ENCODE measurements around the gene GLOD4.
"Not testable (repeated sequence)": the region's sequence is repeated elsewhere in the genome, so short reads cannot be mapped to it uniquely, and the experiment has no call there.

The GLOD4 gene, protein sequence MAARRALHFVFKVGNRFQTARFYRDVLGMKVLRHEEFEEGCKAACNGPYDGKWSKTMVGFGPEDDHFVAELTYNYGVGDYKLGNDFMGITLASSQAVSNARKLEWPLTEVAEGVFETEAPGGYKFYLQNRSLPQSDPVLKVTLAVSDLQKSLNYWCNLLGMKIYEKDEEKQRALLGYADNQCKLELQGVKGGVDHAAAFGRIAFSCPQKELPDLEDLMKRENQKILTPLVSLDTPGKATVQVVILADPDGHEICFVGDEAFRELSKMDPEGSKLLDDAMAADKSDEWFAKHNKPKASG

DNA sequence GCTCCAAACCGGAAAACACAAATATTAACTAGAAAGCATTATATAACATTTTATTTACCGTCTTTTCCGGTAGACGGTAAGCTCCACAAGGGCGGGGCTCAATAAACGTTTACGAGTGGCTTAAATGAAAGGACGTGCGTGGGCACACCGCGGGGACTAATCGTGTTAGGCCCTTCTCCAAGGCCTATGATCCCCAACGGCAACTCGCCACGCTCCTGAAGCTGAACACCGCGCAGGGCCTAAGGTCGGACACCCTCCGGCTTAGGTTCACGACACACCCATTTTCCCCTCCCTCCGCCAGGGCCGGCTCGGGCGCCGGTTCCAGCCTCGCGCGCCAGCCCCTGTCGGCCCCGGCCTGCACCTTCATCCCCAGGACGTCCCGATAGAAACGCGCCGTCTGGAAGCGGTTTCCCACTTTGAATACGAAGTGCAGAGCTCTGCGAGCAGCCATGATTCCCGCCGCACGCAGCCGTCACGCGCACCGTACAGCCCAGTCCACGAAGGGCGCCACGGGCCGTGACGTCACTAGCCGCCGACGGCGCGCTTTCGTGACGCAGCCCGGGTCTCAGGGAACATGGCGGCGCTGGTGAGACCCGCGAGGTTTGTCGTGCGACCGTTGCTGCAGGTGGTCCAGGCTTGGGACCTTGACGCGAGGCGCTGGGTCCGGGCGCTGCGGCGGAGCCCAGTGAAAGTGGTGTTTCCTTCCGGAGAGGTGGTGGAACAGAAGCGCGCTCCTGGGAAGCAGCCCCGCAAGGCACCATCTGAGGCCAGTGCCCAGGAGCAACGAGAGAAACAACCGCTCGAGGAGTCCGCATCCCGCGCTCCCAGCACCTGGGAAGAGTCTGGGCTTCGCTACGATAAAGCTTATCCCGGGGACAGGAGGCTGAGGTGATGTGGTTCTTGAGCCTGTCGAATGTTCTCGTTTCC is at the start of gene GLOD4, which contains the start of gene MRM3:
Gene GLOD4 (minus strand): TSS at position 476 of the 927 bp plus-strand sequence. CDS start 25 bp downstream, at position 451.
Gene MRM3 (plus strand): TSS at position 549 of the 927 bp plus-strand sequence. CDS start 26 bp downstream, at position 575.
- DNase-seq: peak; percentile 91

DNA sequence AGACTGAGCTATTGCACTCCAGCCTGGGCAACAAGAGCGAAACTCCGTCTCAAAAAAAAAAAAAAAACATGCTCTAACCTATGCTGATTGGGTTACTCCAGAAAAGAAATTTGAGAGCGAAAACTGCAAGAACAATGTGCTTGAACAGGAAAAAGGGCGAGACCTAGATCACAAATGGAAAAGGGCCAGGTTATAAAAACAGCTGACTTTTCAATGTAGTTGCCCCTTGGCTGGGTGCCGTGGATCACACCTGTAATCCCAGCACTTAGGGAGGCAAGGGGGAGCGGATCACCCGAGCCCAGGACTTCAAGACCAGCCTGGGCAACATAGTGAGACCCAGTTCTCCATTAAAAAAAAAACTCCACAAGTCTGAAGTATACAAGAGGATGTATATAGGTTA is 48.9 kb upstream of the GLOD4 start:
- no peak for DNase-seq

DNA sequence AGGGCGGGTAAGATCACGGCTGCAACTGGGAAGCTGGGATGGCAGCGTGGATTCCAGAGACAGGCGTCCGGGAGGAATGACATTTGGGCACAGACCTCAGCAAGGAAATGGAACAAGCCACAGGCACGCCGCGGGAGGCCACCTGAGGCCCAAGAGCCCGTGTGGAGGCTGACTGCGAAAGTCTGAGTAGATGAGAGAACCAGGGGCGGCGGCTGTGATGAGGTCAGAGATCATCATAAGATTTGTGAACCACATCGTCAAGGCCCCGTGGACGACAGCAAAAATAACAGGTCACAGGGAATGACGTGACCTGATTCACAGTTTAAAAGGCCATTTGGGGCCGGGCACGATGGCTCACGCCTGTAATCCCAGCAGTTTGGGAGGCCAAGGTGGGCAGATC is 48.3 kb upstream of the GLOD4 start:
- no peak for DNase-seq

DNA sequence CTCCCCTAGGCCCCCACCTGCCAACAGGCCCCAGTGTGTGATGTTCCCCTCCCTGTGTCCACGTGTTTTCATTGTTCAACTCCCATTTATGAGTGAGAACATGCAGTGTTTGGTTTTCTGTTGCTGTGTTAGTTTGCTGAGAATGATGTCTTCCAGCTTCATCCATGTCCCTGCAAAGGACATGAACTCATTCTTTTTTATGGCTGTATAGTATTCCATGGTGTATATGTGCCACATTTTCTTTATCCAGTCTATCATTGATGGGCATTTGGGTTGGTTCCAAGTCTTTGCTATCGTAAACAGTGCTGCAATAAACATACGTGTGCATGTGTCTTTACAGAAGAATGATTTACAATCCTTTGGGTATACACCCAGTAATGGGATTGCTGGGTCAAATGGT is 47.5 kb upstream of the GLOD4 start:
- DNase-seq: not testable (repeated sequence)

DNA sequence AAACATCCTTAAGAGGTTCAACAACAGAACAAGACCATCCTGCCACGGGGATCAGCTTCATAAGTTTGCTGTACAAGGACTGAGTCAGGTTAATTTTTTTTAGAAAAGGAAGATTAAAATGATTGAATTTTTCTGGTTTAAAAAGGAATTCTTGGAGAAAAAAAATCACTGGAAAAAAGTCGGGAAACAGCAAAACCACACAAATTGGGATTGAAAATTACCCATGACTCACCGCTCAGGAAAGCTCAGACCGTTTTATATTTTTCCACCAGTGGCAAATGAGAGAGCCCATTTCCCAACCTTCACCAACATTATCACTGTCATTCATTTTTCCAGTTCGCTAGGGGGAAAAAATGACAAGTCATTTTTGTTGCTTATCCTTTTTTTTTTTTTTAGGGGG is 46.7 kb upstream of the GLOD4 start:
- no peak for DNase-seq

DNA sequence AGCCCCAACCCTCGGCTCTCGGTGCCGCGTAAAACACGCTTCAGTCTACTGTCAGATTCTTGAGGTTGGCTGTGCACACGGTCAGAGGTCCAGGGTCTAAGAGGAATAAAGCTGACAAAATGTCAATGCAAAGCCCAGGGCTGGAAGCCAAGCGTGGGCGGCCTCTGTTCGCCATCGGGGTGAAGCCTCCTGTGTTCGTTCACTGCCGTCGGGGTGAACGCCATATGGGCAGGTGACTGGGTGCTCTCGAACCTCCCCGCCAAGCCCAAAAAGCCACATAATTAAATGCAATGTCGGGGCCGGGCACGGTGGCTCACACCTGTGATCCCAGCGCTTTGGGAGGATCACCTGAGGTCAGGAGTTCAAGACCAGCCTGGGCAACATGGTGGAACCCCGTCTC is 44.7 kb upstream of the GLOD4 start:
- no peak for DNase-seq

DNA sequence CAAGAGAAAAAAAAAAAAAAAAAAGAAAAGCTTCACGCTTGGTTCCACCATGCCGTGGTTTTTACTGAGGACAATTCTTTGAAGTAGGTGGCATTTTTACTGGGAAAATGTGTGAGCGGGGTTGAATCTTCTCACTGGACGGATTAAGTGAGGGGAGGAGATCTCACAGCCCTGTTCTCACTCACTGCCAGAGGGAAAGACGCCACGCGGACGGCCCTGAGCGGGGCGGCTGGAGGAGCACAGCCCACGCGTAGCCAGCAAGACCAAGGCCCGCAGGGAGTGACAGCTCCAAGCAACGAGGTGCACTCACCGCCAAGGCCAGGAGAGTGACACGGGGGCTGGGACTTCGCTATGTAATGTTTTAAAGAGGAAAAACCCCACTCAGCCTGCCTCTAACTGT is 43.1 kb upstream of the GLOD4 start:
- DNase-seq: no peak

DNA sequence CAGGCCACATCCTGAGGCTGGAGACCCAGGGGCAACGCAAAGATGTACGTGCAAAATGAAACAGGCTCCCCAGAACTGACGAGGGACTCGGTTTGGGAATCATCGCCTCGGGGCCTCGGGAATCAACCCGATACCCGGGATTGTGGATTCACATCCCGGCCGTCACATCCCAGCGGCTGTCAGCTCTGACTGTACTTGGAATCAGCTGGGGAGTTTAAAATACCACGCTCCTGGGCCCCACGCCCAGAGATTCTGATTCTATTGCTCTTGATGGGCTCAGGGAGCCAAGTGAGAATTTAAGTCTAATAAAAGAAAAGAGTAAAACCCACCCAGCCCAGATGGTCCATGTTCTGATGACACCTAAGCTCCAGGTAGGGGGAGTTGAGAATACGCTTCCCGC is 42.3 kb upstream of the GLOD4 start:
- no peak for DNase-seq

DNA sequence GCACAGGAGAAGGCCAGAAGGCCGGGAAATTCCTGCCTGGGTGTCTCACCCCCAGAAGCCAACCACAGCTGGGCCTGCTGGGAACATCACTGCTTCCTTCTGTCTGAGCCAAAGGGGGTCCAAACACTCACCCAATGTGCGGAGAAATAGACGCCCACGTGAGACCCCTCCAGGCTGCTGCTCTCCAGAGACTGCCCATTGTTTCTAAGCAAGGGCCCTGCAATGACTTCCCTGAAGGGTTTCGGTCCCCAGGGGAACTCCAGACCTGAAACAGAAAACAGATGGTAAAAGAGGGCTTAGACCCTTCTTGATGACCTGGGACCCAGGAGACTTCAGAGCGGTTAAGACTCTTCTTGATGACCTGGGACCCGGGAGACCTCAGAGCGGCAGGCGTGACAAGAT is 41.4 kb upstream of the GLOD4 start:
- DNase-seq: no peak

DNA sequence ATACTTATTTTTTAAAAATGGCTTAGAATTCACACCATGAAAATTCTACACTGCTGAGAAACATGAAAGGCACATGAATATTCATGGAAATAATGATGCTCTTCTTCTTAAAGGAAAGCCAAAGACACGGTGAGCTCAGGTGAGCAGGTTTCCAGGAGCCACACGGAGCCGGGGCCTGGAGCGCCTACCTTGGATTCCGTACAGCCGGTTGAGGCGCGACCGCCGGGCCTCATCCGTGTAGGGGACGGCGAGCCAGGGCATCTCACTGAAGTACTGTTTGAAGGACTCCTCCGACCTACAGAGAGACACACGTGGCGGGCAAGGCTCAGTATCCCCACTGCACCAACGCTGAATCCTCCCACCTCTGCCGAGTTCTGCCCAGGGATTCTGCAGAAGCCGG is 37.2 kb upstream of the GLOD4 start:
- no peak for DNase-seq

DNA sequence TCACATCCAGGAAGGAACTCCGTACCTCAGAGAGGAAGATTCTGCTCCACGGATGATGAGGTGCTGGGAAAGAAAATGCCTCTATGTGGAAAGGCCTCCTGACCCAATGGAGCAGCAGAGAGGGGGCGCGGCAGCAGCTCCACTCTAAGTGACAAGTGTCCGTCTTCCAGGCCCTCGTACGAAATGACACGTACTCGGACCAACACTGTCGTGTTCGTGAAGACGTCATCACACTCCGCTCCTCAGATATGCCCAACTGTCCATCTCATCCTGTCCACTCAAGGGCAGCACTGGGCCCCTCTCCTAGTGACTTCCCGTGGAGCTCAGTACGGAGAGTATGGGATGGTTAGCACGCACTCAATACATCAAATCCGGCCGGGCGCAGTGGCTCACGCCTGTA is 32.3 kb upstream of the GLOD4 start:
- DNase-seq: no peak

DNA sequence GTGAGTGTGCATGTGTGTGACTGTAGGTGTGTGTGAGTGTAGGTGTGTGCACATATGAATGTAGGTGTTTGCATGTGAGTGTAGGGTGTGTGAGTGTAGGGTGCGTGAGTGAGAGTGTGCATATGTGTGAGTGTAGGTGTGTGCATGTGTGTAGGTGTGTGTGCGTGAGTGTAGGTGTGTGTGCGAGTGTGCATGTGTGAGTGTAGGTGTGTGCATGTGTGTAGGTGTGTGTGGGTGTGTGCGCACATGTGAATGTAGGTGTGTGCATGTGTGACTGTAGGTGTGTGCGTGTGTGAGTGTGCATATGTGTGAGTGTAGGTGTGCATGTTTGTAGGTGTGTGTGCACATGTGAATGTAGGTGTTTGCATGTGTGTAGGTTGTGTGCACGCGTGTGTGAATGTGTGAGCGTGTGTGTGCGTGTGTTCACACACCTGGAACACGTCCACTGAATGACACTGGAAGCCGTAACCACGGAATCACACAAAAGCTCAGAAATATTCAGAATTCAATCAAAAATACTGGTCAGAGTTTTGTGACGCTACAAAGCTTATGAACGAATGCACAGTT is 30.6 kb upstream of the GLOD4 start:
- DNase-seq: no peak

DNA sequence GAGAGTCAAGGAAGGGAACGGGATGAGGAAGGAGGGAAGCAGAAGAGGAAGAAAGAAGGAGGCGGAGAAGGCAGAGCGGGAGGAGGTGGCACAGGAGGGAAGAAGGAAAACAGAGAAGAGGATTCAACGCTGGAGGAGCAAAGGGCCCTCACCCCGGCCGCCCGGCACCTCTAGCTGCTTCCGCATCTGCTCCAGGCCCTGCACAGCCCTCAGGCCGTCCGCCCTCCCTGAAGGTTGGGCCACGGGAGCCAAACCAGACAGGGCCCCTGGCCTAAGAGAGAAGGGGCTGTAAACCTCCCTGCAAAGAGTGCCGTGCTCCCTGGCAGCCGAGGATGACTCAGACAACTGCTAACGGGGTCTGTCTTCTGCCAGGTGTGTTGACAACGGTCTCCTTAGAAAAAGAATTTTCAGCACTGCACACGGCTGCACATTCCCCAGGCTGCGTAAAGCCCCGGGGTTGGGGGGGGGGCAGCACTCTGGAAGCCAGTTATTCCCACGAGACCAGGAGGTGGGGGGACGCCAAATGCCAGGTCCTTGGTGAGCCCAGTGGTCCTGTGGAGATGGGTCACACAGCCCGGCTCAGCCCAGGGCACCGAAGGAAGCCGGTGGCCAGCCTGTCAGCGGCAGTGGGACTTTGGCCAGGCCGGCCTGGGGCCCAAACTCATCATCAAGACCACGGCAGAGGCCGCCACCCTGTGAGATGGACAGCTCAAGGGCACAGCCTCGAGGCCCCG is 29.1 kb upstream of the GLOD4 start:
- DNase-seq: no peak

DNA sequence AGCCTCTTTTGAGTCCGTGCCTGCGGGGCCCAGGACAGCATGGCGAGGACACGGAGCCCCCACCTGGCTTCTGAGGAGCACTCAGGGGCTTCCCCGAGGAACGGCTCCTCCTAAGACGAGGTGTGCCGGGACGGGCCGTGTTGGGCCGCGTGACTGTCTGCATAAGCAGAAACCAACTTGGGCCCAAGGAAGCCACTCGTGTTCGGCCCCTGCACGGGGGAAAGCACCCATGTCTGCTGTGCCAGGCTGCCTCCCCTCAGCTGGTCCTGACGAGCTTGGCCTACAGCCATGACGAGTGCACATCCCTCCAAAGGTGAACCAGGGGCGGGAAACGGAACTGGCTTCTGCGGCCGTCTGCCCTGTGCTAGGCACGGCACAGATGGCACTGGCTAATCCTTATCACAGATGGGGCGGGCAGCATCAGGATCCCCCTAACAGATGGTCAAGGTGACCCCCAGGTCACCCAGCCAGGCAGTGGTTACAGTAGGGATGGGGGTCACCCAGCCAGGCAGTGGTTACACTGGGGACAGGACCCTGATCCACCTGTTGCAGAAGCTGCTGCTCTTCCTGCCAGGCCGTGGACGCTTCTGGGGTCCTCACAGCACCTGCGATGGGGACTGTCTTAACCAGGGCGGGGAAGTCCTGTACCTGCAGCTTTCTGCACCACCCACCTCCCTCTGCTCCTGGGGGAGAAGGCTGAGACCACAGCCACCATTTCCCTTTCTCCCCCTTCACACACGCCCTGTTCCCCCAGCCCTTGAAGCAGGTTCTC is 25.6 kb upstream of the GLOD4 start:
- DNase-seq: no peak

DNA sequence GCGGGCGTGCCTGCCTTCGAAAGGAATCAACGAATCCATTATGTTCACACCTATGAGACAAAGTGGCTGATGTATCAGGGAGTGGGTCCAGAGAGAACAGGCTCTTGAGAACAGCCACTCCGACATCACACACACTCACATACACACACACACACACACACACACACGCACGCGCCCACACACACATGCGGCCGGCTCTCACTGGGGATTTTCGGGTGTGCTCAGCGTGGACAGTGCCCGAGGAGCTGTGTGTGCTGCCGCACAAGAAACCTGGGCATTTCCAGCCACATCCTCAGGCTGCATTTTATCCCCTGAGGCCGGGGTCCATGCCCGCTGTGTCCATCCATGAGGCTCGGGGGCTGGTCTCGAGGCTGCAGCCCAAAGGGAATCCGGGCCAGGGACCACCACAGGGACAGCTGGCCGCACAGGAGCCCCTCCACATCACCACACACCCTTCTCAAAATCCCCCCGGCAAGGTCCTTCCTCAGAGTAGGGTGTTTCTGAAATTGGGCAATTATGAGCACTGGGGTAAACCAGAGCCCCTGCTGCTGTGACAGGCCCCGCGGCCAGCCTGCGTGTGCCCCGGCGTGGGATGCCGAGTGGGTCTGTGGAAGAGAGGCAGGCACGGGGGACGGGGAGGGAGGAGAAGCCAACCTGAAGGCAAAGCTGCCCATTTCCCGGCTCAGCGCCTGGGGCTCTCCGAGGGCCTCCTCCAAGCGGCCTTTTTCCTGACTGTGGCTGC is 24.9 kb upstream of the GLOD4 start:
- no peak for DNase-seq

DNA sequence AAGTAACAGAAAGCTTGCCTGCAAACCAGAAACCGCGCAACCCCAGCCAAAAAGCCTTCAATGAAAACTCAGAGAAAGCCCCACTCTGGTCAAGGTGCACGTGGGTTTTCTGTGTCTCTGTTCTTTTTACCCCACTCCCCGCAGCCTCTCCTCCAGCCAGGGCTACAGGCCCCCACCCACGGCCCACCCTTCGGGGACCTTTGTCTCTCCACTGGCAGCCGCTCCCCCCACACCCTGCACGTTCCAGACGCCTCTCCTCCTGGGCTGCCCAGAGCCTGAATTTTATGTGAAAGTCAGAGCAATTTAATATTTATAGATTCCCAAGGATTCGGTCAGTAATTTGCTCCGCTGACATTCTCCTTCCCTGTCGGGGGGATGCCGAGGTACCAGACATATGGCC is 24.3 kb upstream of the GLOD4 start:
- DNase-seq: no peak

DNA sequence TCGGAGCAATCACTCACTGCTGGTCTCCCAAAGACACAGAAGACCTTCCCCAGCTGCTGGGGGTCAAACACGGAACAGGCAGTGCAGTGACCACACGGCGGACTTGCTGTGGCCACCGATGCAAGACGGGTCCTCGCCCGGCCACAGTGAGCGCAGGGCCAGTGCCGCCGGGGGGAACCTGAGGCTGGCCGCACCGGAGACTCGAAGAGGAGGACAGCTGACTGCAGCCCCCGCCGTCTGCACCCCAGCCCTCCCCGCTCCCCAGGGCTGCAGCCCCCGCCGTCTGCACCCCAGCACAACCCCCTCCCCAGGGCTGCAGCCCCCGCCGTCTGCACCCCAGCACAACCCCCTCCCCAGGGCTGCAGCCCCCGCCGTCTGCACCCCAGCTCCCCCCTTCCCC is 23.8 kb upstream of the GLOD4 start:
- DNase-seq: not testable (repeated sequence)

DNA sequence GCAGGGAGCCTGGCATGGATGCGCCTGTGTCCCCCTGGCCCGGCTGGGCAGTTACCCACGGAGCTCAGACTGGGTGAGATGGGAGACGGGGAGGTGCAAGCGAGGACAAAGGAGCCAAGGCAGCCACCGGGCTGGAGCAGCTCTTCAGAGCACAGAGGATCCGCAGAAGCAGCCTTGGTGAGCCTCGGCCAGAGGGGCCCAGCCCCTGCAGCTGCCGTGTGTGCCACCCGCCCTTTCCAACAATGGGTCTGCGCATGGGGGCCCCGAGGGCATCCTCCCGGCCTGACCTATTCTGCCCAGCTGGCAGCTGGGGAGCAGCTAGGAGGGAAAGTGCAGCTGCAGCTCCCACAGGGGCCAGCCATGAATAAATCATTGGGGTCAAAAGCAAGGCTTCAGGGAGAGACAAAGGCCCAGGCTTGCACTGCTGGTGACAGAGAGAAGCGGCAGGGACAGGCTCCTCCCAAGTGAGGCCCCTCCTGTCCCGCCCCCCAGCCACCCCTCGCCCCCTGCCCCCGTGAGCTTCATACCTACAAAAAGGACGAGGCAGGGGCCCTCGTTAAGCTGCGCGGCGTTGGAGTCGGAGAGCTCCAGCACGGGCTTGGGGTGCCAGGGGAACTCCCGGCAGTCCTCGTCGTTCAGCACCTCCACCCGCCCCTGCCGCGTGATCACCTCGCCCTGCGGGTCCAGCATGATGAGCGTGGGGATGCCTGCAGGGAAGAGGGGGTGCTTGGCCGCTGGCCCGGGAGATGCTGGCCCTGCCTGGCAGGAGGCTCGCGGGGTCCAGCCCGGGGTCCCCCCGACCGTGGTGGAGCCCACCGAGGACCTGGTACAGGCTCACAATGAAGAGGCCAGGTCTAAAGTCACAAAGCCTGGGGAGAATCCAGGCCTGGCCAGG is 22.7 kb upstream of the GLOD4 start:
- no peak for DNase-seq

DNA sequence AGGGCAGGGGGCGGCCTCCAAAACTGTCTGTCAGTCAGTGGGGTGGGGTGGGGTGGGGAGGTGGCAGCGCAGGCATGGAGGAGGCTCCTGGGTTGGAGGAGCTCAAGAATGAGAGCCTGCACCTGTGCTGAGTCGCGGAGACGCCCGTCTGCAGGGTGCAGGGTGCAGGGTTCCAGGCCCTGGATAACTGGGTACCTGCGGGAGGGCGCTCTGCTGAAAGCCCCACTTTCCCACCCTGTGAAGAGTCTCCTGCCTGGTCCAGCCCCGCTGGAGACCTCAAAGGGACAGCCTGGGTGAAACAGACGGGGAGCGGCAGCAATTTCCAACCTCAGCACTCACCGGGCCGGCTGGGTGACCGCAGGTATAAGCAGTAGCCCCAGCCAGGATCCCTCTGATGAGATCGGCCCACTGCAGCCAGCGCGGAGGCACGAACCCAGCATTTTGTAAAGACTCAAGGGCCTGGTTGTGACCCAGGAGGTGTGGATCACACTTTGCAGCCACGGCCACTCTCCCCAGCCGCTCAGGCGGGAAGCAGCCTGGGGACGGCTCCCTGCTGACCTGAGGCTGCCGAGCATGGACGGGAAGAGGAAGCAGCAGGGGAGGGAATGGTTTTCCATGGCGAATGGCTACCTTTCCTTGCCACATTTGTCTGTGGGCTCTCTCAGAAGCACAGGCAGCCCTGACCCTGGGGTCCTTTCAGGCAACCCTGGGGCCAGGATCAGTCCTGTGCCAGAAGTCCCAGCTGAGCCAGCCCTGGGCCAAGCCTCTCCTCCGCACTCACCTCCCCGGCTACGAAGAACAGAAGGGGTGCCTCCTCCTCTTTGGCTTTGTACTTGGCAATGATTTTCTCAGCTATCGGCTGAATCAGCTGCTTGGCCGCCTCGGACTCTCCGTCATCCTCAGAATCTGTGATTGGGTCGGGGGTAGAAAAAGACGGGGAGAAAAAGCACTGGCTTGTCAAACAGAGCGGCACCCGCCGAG is 21.1 kb upstream of the GLOD4 start:
- no peak for DNase-seq

All from CD4-positive, alpha-beta T cell treated with Interferon gamma for 1 hour (primary cell).